H1 (cell line): ENCODE results near the gene SPAG8. TPM values are rescaled to one million over a fixed set of nuclear protein-coding genes. Genes with fewer than 3 reads are reported as not detected.

ENCODE experiments used
- CTCF ChIA-PET: fragments of 300-600 bp; sonication (Branson Sonifier 250); formaldehyde crosslinking; loops from one replicate; lab custom pipeline; 2021; ENCODE audit not compliant: partially characterized antibody; lab: Charles Lee
- POLR2A ChIA-PET: fragments of 300-600 bp; sonication (Branson Sonifier 250); formaldehyde crosslinking; loops from one replicate; lab custom pipeline; 2021; ENCODE audit warnings: inconsistent platforms; ENCODE audit not compliant: partially characterized antibody; lab: Charles Lee
- DNase-seq, 2 experiments: peaks; one replicate each; pipeline versions ENCODE4 v3.0.0 to v3.0.0-alpha.2; 2010 to 2022; ENCODE audit warnings: low spot score in 2 of 2, low read depth in 1 of 2, mixed read lengths in 1 of 2
- FAIRE-seq: peaks from 2 replicates; lab custom pipeline; 2011; peaks lifted over from hg19 to GRCh38; lab: Jason Lieb, UNC
- H2AFZ ChIP-seq: 2 replicates; pipeline ENCODE4 v1.8.1; 2012; ENCODE audit warnings: low read length, inconsistent platforms
- H2AK5ac ChIP-seq: 2 replicates; pipeline ENCODE4 v1.6.1; 2013; ENCODE audit warnings: low read depth, low read length
- H2BK120ac ChIP-seq: replicated peaks from 2 replicates; pipeline ENCODE3; 2013; ENCODE audit warnings: low read depth, low read length, inconsistent platforms
- H2BK12ac ChIP-seq: 2 replicates; pipeline ENCODE4 v1.6.1; 2013; ENCODE audit warnings: low read depth, low read length
- H2BK15ac ChIP-seq: 2 replicates; pipeline ENCODE4 v1.6.1; 2013; ENCODE audit warnings: low read length
- H2BK20ac ChIP-seq: 2 replicates; pipeline ENCODE4 v1.6.1; 2013; ENCODE audit warnings: low read length
- H2BK5ac ChIP-seq: 2 replicates; pipeline ENCODE4 v1.6.1; 2013; ENCODE audit warnings: low read depth, low read length
- H3K14ac ChIP-seq: 2 replicates; pipeline ENCODE4 v1.6.1; 2013; ENCODE audit warnings: inconsistent platforms; ENCODE audit not compliant: insufficient read length
- H3K18ac ChIP-seq: 2 replicates; pipeline ENCODE4 v1.6.1; 2013; ENCODE audit warnings: low read length; ENCODE audit errors: extremely low read depth
- H3K23ac ChIP-seq: 2 replicates; pipeline ENCODE4 v1.6.1; 2013; ENCODE audit warnings: inconsistent platforms; ENCODE audit not compliant: insufficient read length
- H3K23me2 ChIP-seq: 2 replicates; pipeline ENCODE4 v1.6.1; 2013; ENCODE audit warnings: low read depth, low read length
- H3K27ac ChIP-seq: 2 replicates; pipeline ENCODE4 v1.6.1; 2011; ENCODE audit warnings: low read depth, low read length, inconsistent platforms
- H3K27me3 ChIP-seq, 4 experiments: replicated peaks in 1 of 4; 1 replicate in 1 of 4; 2 replicates in 3 of 4; pipeline versions ENCODE4 v1.6.1 to v1.8.1; 2011 to 2013; ENCODE audit warnings: low read length in 3 of 4, mild to moderate bottlenecking in 3 of 4, inconsistent platforms in 2 of 4, mixed read lengths in 2 of 4, moderate library complexity in 1 of 4; ENCODE audit not compliant: control insufficient read depth in 3 of 4, insufficient read depth in 3 of 4; ENCODE audit errors: extremely low read depth in 1 of 4
- H3K36me3 ChIP-seq, 4 experiments: 2 replicates each; pipeline versions ENCODE4 v1.6.1 to v1.8.1; 2011 to 2013; ENCODE audit warnings: mild to moderate bottlenecking in 4 of 4, low read length in 3 of 4, moderate library complexity in 2 of 4, control low read depth in 1 of 4, inconsistent platforms in 1 of 4; ENCODE audit not compliant: insufficient read depth in 4 of 4, control insufficient read depth in 2 of 4
- H3K4ac ChIP-seq: replicated peaks from 2 replicates; pipeline ENCODE3; 2013; ENCODE audit warnings: low read length, low read depth, mixed read lengths, inconsistent platforms; ENCODE audit not compliant: insufficient read length
- H3K4me1 ChIP-seq, 4 experiments: replicated peaks in 1 of 4; 1 replicate in 1 of 4; 2 replicates in 3 of 4; pipeline versions ENCODE4 v1.6.1 to v1.8.1; 2011 to 2013; ENCODE audit warnings: low read length in 3 of 4, inconsistent platforms in 2 of 4, mixed read lengths in 1 of 4; ENCODE audit not compliant: insufficient read depth in 4 of 4, control insufficient read depth in 3 of 4
- H3K4me2 ChIP-seq, 2 experiments: 2 replicates each; pipeline versions ENCODE4 v1.6.1 to v1.8.1; 2011 to 2013; ENCODE audit warnings: low read depth in 2 of 2, low read length in 2 of 2, control low read depth in 1 of 2, inconsistent platforms in 1 of 2, mild to moderate bottlenecking in 1 of 2; ENCODE audit not compliant: insufficient read depth in 1 of 2
- H3K4me3 ChIP-seq, 4 experiments: fragments of 200-600, 300-600 bp in 1 of 4; sonication (generic), shearing (Covaris generic), sonication (Bioruptor Twin) in 1 of 4; 2 replicates each; pipeline versions ENCODE4 v1.5.1 to v1.8.1; 2011 to 2016; ENCODE audit warnings: low read length in 4 of 4, low read depth in 3 of 4, control low read depth in 2 of 4, inconsistent platforms in 2 of 4, mild to moderate bottlenecking in 2 of 4, mixed read lengths in 1 of 4, moderate library complexity in 1 of 4; ENCODE audit not compliant: insufficient read depth in 2 of 4; ENCODE audit errors: extremely low read depth in 1 of 4
- H3K56ac ChIP-seq: replicated peaks from 2 replicates; pipeline ENCODE3; 2013; ENCODE audit warnings: low read depth, mild to moderate bottlenecking, mixed read lengths, low read length, inconsistent platforms; ENCODE audit not compliant: insufficient read length
- H3K79me1 ChIP-seq: 2 replicates; pipeline ENCODE4 v1.6.1; 2013; ENCODE audit warnings: low read depth, low read length, control low read depth
- H3K79me2 ChIP-seq, 2 experiments: 2 replicates each; pipeline versions ENCODE4 v1.6.1 to v1.8.1; 2012 to 2013; ENCODE audit warnings: low read length in 2 of 2, mild to moderate bottlenecking in 2 of 2, inconsistent platforms in 1 of 2; ENCODE audit not compliant: insufficient read depth in 2 of 2, control insufficient read depth in 1 of 2
- H3K9ac ChIP-seq, 4 experiments: replicated peaks in 1 of 4; 1 replicate in 1 of 4; 2 replicates in 3 of 4; pipeline versions ENCODE4 v1.6.1 to v1.8.1; 2011 to 2013; ENCODE audit warnings: low read depth in 3 of 4, low read length in 3 of 4, control low read depth in 2 of 4, mild to moderate bottlenecking in 2 of 4, moderate library complexity in 2 of 4, inconsistent platforms in 1 of 4; ENCODE audit errors: extremely low read depth in 1 of 4
- H3K9me3 ChIP-seq, 2 experiments: 2 replicates each; pipeline versions ENCODE4 v1.6.1 to v1.8.1; 2012 to 2013; ENCODE audit warnings: mild to moderate bottlenecking in 2 of 2, moderate library complexity in 2 of 2, control low read depth in 1 of 2, inconsistent platforms in 1 of 2, low read depth in 1 of 2, low read length in 1 of 2, mixed read lengths in 1 of 2; ENCODE audit not compliant: insufficient read depth in 2 of 2
- H4K20me1 ChIP-seq, 2 experiments: replicated peaks in 1 of 2; 2 replicates each; pipeline versions ENCODE3 to v1.8.1; 2011 to 2013; ENCODE audit warnings: inconsistent platforms in 2 of 2, low read length in 2 of 2, mild to moderate bottlenecking in 1 of 2; ENCODE audit not compliant: insufficient read depth in 2 of 2, control insufficient read depth in 1 of 2
- H4K5ac ChIP-seq: 2 replicates; pipeline ENCODE4 v1.6.1; 2013; ENCODE audit warnings: low read length, low read depth, mixed read lengths, inconsistent platforms; ENCODE audit not compliant: insufficient read length
- H4K8ac ChIP-seq: 2 replicates; pipeline ENCODE4 v1.8.0; 2013; ENCODE audit warnings: mild to moderate bottlenecking, moderate library complexity, low read length, inconsistent platforms; ENCODE audit not compliant: insufficient read depth; ENCODE audit errors: extremely low read depth
- H4K91ac ChIP-seq: replicated peaks from 2 replicates; pipeline ENCODE3; 2013; ENCODE audit warnings: low read length, mixed read lengths, inconsistent platforms; ENCODE audit not compliant: insufficient read length
- CTCF ChIP-seq, 3 experiments: IDR thresholded peaks; 1 replicate in 2 of 3; 2 replicates in 1 of 3; pipeline versions ENCODE4 v1.5.1 to v1.6.1; 2011; ENCODE audit warnings: low read length in 3 of 3, mild to moderate bottlenecking in 3 of 3, inconsistent platforms in 2 of 3, low read depth in 1 of 3, moderate library complexity in 1 of 3; ENCODE audit not compliant: insufficient read depth in 1 of 3; ENCODE audit errors: control extremely low read depth in 1 of 3
- EZH2 ChIP-seq: fragments of 200-600 bp; sonication (generic); IDR thresholded peaks from 2 replicates; pipeline ENCODE4 v1.7.1; 2012; ENCODE audit warnings: low read depth, mild to moderate bottlenecking, moderate library complexity, low read length, inconsistent platforms; ENCODE audit not compliant: severe bottlenecking
- POU5F1 ChIP-seq: IDR thresholded peaks from 2 replicates; pipeline ENCODE4 v1.6.1; 2011; ENCODE audit warnings: low read depth, mild to moderate bottlenecking, low read length, moderate library complexity
- RAD21 ChIP-seq, 2 experiments: IDR thresholded peaks in 1 of 2; conservative IDR thresholded peaks in 1 of 2; 2 replicates each; pipeline ENCODE4 v1.6.1; 2011; ENCODE audit warnings: low read depth in 2 of 2, low read length in 2 of 2, improper control_type of control experiment in 1 of 2, inconsistent platforms in 1 of 2, mild to moderate bottlenecking in 1 of 2, moderate library complexity in 1 of 2
- YY1 ChIP-seq: IDR thresholded peaks from 2 replicates; pipeline ENCODE4 v1.6.1; 2011; ENCODE audit warnings: low read depth, mild to moderate bottlenecking, low read length
- WGBS, 2 experiments: shearing (Covaris generic) in 1 of 2; methylation state at CpG; one replicate each; pipeline versions ENCODE4 v1.1.6 to v1.1.7; 2013 to 2015; ENCODE audit warnings: low lambda C conversion rate in 2 of 2, mixed read lengths in 2 of 2, inconsistent platforms in 1 of 2, low coverage in 1 of 2, missing lambda C conversion rate in 1 of 2; ENCODE audit not compliant: insufficient replicate concordance in 2 of 2, insufficient coverage in 1 of 2, insufficient read length in 1 of 2; ENCODE audit errors: extremely low coverage in 1 of 2, missing lambda C conversion rate in 1 of 2; 5-methylcytosine and 5-hydroxymethylcytosine counted together
- polyA plus RNA-seq, 7 experiments: library from polyadenylated mRNA; depleted of rRNA in 3 of 7; stranded (reverse) in 5 of 7; unstranded in 2 of 7; fragments of >200 nt in 5 of 7; fragments of 200-250 nt in 2 of 7; gene quantifications; 1 replicate in 5 of 7; 2 replicates in 1 of 7; 4 replicates in 1 of 7; pipeline versions ENCODE4 v1.2.1 to v1.2.3, GENCODE V29; 2011 to 2013; ENCODE audit warnings: missing spikeins in 2 of 7, mixed read lengths in 2 of 7
- total RNA-seq: library from RNA; stranded (reverse); fragmentation: NEBNext Ultra II Directional; extraction: Animal tissue kit (Norgen Biotek cat#: 25700); gene quantifications from 2 replicates; pipeline ENCODE4 v1.2.1, GENCODE V29; 2021

The SPAG8 gene
- total and polyA plus RNA-seq, 2 of the 8 experiments (the other 6 are each of a cell fraction or from before 2014, with no cell fraction given), result 0.37 to 0.44 TPM

- Histone ChIP-seq H3K79me1 (no peaks in the 10 kb centered on the region), H3K14ac (no peak overlapping the region), H4K20me1 (no peaks in the 10 kb centered on the region), H3K36me3 (no peaks in the 10 kb centered on the region), H2BK12ac (no peak overlapping the region), H3K27me3 (0 out of 7 replicates have a peak, but pooled peaks cover 0 to under 1% (median 0%) of the 10 kb centered on the region in 4 experiments), H3K9ac (no peak overlapping the region), H2BK15ac (no peak overlapping the region), H2BK20ac (no peak overlapping the region), H4K91ac (no peak overlapping the region), H3K23ac (no peak overlapping the region), H3K27ac (no peak overlapping the region), H3K9me3 (no peaks in the 10 kb centered on the region), H3K4me1 (peaks cover 0 to 5% (median 3%) of the 10 kb centered on the region in 4 experiments; a peak in 6 of 7 replicates), H3K79me2 (no peaks in the 10 kb centered on the region), H3K4me2 (no peak overlapping the region), H2BK120ac (no peak overlapping the region), H2AFZ (no peak overlapping the region), H3K56ac (no peak overlapping the region), H3K4ac (no peak overlapping the region), H3K18ac (no peak overlapping the region), H3K23me2 (peaks cover 4% of the 10 kb centered on the region), H2BK5ac (no peak overlapping the region), H3K4me3 (no peak overlapping the region), H4K8ac (no peak overlapping the region), H2AK5ac (no peak overlapping the region), H4K5ac (no peak overlapping the region)
- ChIA-PET POLR2A (no interaction called here), CTCF (interaction anchor here (0.5 to 1.6 kb wide), 4 partner anchors 18 to 42 kb away, joined by 3 to 4 read pairs (median 3); no protein-coding TSS in a partner anchor)
- FAIRE-seq (no peak), DNase-seq (no peak)
- WGBS, 2 experiments, result 75% methylated on average over 1 of the region's 1 CpG; no CpG with 5 or more reads in 1 of the 2 experiments
- peak; percentile 19 to 72 (median 44) for TF ChIP-seq CTCF (IDR thresholded peaks at IDR 0.05; ENCODE audit: control extremely low read depth in 1 of 3, insufficient read depth in 1 of 3, low read depth in 1 of 3, low read length in 3 of 3)
- TF ChIP-seq EZH2, result no peak
- no peak for TF ChIP-seq POU5F1
- peak; percentile 24 to 39; a peak in 2 of 4 replicates for TF ChIP-seq RAD21 (IDR thresholded peaks at IDR 0.05 in 1 of 2, conservative IDR thresholded peaks at IDR 0.05 in 1 of 2; ENCODE audit: low read depth in 2 of 2, low read length in 2 of 2)
- no peak for TF ChIP-seq YY1
These were observed 4.6 kb upstream of the SPAG8 start for GRCh38 chr9:35816708-35817107.
